Airway epithelial cell (primary cell): ENCODE results near the gene VMO1. TPM values are rescaled to one million over a fixed set of nuclear protein-coding genes. Genes with fewer than 3 reads are reported as not detected.

ENCODE experiments used
- total RNA-seq: library from RNA; depleted of rRNA; stranded (reverse); fragments of >200 nt; gene quantifications from 2 replicates; pipeline ENCODE4 v1.2.3, GENCODE V29; 2015

Gene VMO1
- 4.0 TPM in 1 of 2 replicates, not detected in the other for total RNA-seq

GRCh38 chr17:4786106-4786511, at the start of gene VMO1:
Gene VMO1 (minus strand): TSS chr17:4786364. CDS start chr17:4786352, 12 bp downstream.

GRCh38 chr17:4833178-4833940, 47.2 kb upstream of the VMO1 start, which contains the start of gene MINK1:
Gene MINK1 (plus strand): TSS chr17:4833340. CDS start chr17:4833584, 244 bp downstream.

GRCh38 chr17:4806777-4807604, 20.8 kb upstream of the VMO1 start, which contains the start of gene PLD2:
Gene PLD2 (plus strand): TSS chr17:4807152. CDS start chr17:4807773, 621 bp downstream.

GRCh38 chr17:4802228-4802627, 16.1 kb upstream of the VMO1 start, which contains the start of gene C17orf114:
Gene C17orf114 (minus strand): TSS chr17:4802328.

GRCh38 chr17:4788807-4789700, 2.9 kb upstream of the VMO1 start, which contains the start of gene GLTPD2:
Gene GLTPD2 (plus strand): TSS chr17:4788964. CDS start chr17:4789012, 48 bp downstream.

GRCh38 chr17:4771519-4772234, 14.5 kb downstream of the VMO1 start, which contains the start of gene TM4SF5:
Gene TM4SF5 (plus strand): TSS chr17:4771886. CDS start chr17:4771923, 37 bp downstream.

GRCh38 chr17:4739122-4740024, 46.8 kb downstream of the VMO1 start, which contains the start of the genes CXCL16 and ZMYND15:
Gene CXCL16 (minus strand): TSS chr17:4739928. CDS start chr17:4739339, 589 bp downstream.
Gene ZMYND15 (plus strand): TSS chr17:4739833. CDS start chr17:4740549, 716 bp downstream.

Other genes starting within 250 kb of the VMO1 start
- gene MYBBP1A, start 231.0 kb downstream of the VMO1 start, total RNA-seq, result 83.9 and 100 TPM in 2 replicates
- 10.9 and 29.8 TPM in 2 replicates for gene GGT6, start 225.8 kb downstream of the VMO1 start, total RNA-seq
- not detected in 2 replicates for gene SMTNL2, start 201.8 kb downstream of the VMO1 start, total RNA-seq
- not detected in 2 replicates for gene ALOX15, start 144.7 kb downstream of the VMO1 start, total RNA-seq
- 33.1 and 34.1 TPM in 2 replicates for gene PELP1, start 82.2 kb downstream of the VMO1 start, total RNA-seq
- 10.1 and 15.7 TPM in 2 replicates for gene ARRB2, start 75.7 kb downstream of the VMO1 start, total RNA-seq
- 25.0 and 28.1 TPM in 2 replicates for gene MED11, start 54.9 kb downstream of the VMO1 start, total RNA-seq
- gene ZMYND15, start 46.5 kb downstream of the VMO1 start, total RNA-seq, result 0.28 TPM in 1 of 2 replicates, not detected in the other
- gene CXCL16, start 46.4 kb downstream of the VMO1 start, total RNA-seq, result 16.3 and 16.7 TPM in 2 replicates
- gene TM4SF5, start 14.5 kb downstream of the VMO1 start, total RNA-seq, result not detected in 2 replicates
- not detected in 2 replicates for gene GLTPD2, start 2.6 kb upstream of the VMO1 start, total RNA-seq
- 270 and 310 TPM in 2 replicates for gene PSMB6, start 9.8 kb upstream of the VMO1 start, total RNA-seq
- 12.7 and 24.6 TPM in 2 replicates for gene PLD2, start 20.8 kb upstream of the VMO1 start, total RNA-seq
- gene MINK1, start 47.0 kb upstream of the VMO1 start, total RNA-seq, result 81.2 and 108 TPM in 2 replicates
- gene C17orf107, start 113.2 kb upstream of the VMO1 start, total RNA-seq, result 1.1 and 1.2 TPM in 2 replicates
- 0.35 TPM in 1 of 2 replicates, not detected in the other for gene CHRNE, start 116.7 kb upstream of the VMO1 start, total RNA-seq
- not detected in 2 replicates for gene GP1BA, start 145.9 kb upstream of the VMO1 start, total RNA-seq
- gene SLC25A11, start 153.7 kb upstream of the VMO1 start, total RNA-seq, result 71.0 and 71.2 TPM in 2 replicates
- gene RNF167, start 153.9 kb upstream of the VMO1 start, total RNA-seq, result 60.5 and 75.3 TPM in 2 replicates
- gene PFN1, start 162.2 kb upstream of the VMO1 start, total RNA-seq, result 1,491 and 1,690 TPM in 2 replicates
- 0.37 and 0.56 TPM in 2 replicates for gene ENO3, start 164.8 kb upstream of the VMO1 start, total RNA-seq
- gene SPAG7, start 181.5 kb upstream of the VMO1 start, total RNA-seq, result 62.1 and 64.7 TPM in 2 replicates
- 11.8 and 18.3 TPM in 2 replicates for gene CAMTA2, start 201.3 kb upstream of the VMO1 start, total RNA-seq
- 0.42 TPM in 1 of 2 replicates, not detected in the other for gene INCA1, start 211.2 kb upstream of the VMO1 start, total RNA-seq
- 85.1 and 85.2 TPM in 2 replicates for gene KIF1C, start 211.6 kb upstream of the VMO1 start, total RNA-seq
- 0.35 and 0.70 TPM in 2 replicates for gene SLC52A1, start 249.1 kb upstream of the VMO1 start, total RNA-seq